ENCODE measurements around the gene AP2A1.

AP2A1 gene

DNA sequence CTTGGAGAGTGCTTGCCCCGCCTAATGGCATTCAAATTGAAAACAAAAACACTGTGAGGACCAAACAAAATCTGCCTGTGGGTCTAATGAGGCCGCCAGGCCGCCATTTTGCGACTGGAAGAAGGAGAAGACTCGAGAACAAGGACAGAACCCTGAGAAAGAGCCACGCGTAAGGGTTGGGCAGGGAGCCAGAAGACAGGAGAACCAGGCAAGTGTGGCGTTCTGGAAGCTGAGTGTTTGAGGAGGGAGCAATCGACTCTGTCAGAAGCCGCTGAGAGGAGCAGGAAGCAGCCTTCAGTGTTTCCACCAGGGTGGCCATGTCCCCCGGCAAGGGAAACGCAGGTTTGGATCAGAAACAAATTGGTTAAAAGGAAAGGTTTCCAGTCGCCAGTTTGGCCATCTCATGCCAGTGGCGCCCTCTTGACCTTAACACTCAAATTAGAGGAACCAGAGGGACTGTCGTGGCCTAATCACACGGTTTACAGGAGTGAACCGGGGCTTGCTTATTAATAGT lies 74.0 kb downstream of the AP2A1 start:
- H3K4me3 ChIP-seq = no peak overlapping the region
- H3K27ac ChIP-seq = no peak overlapping the region
- TF ChIP-seq, protein P1, sequence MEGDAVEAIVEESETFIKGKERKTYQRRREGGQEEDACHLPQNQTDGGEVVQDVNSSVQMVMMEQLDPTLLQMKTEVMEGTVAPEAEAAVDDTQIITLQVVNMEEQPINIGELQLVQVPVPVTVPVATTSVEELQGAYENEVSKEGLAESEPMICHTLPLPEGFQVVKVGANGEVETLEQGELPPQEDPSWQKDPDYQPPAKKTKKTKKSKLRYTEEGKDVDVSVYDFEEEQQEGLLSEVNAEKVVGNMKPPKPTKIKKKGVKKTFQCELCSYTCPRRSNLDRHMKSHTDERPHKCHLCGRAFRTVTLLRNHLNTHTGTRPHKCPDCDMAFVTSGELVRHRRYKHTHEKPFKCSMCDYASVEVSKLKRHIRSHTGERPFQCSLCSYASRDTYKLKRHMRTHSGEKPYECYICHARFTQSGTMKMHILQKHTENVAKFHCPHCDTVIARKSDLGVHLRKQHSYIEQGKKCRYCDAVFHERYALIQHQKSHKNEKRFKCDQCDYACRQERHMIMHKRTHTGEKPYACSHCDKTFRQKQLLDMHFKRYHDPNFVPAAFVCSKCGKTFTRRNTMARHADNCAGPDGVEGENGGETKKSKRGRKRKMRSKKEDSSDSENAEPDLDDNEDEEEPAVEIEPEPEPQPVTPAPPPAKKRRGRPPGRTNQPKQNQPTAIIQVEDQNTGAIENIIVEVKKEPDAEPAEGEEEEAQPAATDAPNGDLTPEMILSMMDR (IDR thresholded peaks at IDR 0.05) = no peak
- no peak for DNase-seq (ENCODE audit: low spot score)

DNA sequence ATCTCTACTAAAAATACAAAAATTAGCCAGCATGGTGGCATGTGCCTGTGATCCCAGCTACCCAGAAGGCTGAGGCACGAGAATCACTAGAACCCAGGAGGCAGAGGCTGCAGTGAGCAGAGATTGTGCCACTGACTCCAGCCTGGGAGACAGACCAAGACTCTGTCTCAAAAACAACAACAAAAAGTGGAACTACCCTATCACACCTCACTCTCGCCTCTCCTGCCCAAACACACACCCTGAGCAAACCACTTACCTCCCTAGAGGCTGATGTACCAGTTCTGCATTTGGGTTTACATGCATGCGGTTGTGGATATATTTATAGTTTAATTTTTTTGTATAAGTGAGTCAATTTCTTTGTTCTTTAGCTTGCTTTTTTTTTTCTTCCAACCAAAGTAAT lies 76.5 kb downstream of the AP2A1 start:
- Histone ChIP-seq H3K4me3 (no peak overlapping the region), H3K27ac (no peak overlapping the region)
- DNase-seq (ENCODE audit: low spot score) = no peak
- TF ChIP-seq, protein P1 (IDR thresholded peaks at IDR 0.05) = no peak

DNA sequence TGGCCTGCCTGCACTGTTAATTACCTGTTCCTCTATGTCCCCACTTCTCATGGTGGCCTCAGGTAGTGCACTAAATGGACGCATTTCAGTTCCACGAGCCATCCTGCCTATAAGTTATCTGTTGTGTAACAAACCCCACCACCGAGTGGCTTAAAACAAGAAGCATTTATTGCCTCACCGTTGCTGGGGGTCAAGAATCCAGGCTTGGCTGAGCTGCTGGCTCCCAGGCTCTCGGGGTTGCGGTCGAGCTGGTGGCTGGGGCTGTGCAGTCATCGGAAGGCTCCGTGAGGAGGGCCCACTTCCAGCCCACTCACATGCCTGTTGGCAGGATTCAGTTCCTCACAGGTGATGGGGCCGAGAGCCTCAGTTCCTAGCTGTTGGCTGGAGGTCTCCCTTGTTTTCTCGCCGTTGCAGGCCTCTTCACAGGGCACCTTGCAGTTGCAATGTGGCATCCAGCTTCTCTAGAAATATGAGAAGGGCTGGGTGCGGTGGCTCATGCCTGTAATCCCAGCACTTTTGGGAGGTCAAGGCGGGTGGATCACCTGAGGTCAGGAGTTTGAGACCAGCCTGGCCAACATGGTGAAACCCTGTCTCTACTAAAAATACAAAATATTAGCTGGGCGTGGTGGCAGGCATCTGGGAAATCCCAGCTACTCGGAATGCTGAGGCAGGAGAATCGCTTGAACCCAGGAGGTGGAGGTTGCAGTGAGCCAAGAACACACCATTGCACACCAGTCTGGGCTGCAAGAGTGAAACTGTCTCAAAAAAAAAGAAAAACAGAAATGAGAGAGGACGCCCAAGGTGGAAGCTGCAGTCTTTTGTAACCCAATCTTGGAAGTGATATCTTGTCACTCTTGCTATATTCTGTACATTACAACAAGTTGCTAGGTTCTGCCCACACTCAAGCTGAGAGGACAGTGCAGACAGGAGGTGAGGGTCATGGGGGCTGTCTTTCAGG lies 77.6 kb downstream of the AP2A1 start:
- TF ChIP-seq, protein P1 (IDR thresholded peaks at IDR 0.05) = no peak
- Histone ChIP-seq H3K27ac (no peak overlapping the region), H3K4me3 (no peak overlapping the region)
- no peak for DNase-seq (ENCODE audit: low spot score)

DNA sequence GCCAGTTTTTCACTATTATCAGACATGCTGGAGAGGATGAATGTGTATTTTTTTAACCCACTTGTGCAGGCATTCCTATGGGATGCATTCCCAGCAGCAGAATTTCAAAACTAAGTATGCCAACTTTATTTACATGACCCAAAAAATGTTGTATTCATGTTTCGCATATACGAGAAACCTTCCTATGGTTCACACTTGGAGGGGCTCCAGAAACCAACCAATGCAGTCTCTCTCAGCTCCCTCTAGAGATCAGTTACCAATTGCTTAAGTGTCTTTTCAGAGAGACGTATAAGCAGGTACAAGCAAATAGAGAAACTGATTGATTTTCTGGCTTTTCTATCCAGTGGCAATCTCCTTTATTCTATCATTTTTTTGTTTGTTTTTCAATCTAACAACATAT lies 78.6 kb downstream of the AP2A1 start:
- Histone ChIP-seq H3K27ac (no peak overlapping the region), H3K4me3 (no peak overlapping the region)
- no peak for DNase-seq (ENCODE audit: low spot score)
- TF ChIP-seq, protein P1 (IDR thresholded peaks at IDR 0.05) = no peak

DNA sequence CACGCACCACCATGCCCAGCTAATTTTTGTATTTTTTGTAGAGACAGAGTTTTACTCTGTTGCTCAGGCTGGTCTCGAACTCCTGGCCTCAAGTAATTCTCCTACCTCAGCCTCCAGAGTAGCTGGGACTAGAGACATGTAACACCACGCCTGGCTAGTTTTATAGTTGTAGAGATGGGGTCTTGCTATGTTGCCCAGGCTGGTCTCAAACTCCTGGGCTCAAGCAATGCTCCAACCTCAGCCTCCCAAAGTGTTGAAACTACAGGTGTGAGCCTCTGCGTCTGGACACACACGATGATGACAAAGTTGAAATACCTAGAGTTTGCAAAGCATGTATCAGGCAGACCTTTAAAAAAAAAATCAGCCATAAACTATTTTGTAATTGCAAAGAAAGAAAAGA lies 79.6 kb downstream of the AP2A1 start:
- no peak for DNase-seq (ENCODE audit: low spot score)
- H3K4me3 ChIP-seq = no peak overlapping the region
- no peak overlapping the region for H3K27ac ChIP-seq
- TF ChIP-seq, protein P1 (IDR thresholded peaks at IDR 0.05) = no peak

DNA sequence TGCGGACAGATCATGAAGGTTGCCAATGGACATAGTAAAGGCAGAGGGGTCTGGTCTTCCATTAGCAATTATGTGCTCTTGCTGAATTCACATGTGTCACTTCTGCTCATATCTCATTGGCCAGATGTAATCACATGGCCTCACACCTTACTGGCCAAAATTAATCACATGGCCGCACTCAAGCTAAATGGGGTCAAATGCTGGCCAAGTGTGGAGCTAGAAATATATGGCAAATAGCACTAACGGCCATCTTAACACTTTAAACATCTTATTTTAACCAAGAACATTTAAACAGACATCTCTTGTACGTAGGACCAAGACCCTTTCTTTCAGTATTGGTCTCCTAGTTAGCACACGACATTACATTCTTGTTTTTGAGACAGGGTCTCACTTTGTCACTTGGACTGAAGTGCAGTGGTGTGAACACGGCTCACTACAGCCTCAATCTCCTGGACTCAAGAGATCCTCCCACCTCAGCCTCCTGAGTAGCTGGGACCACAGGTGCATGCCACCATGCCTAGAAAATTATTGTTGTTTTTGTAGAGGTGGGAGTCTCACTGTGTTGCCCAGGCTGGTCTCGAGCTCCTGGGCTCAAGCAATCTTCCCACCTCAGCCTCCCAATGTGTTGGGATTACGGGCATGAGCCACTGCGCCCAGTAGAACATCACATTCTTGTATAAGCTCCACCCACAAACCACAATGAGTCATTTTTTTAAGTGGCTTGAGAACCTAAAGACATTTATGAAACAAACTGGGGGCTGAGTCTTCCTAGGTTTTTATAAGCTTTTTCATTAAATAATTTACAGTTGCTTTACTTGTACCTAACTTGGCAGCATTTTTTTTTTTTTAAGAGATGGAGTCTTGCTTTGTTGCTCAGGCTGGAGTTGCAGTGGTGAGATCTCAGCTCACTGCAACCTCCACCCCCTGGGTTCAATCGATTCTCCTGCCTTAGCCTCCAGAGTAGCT lies 81.2 kb downstream of the AP2A1 start:
- DNase-seq (ENCODE audit: low spot score) = no peak
- TF ChIP-seq, protein P1 (IDR thresholded peaks at IDR 0.05) = no peak
- Histone ChIP-seq H3K4me3 (no peak overlapping the region), H3K27ac (no peak overlapping the region)

Measured in coronary artery (tissue), 2 donors.